SK-N-MC (cell line): ENCODE measurements around the gene OVOL3.

Source experiments
- DNase-seq: peaks from one replicate; pipeline ENCODE4 v3.0.0-alpha.2; 2011; ENCODE audit warnings: low read depth, low spot score
- H3K27ac ChIP-seq: fragments of 200-600 bp; sonication (generic); 2 replicates; pipeline ENCODE4 v1.5.1; 2016; ENCODE audit warnings: mixed run types
- H3K36me3 ChIP-seq: fragments of 200-600 bp; sonication (generic); 2 replicates; pipeline ENCODE4 v1.6.1; 2017; ENCODE audit warnings: antibody characterized with exemption, low read length, mixed read lengths; ENCODE audit not compliant: insufficient read depth
- H3K4me3 ChIP-seq: fragments of 200-600 bp; sonication (generic); 2 replicates; pipeline ENCODE4 v1.5.1; 2016
- H3K9ac ChIP-seq: fragments of 200-600 bp; sonication (generic); 2 replicates; pipeline ENCODE4 v1.8.0; 2017; ENCODE audit warnings: mixed run types, mixed read lengths; ENCODE audit not compliant: insufficient read length
- H3K9me3 ChIP-seq: fragments of 200-600 bp; sonication (generic); 2 replicates; pipeline ENCODE4 v1.6.1; 2017; ENCODE audit warnings: low read depth, mild to moderate bottlenecking, antibody characterized with exemption, low read length, moderate library complexity, mixed read lengths
- EZH2 ChIP-seq: fragments of 200-600 bp; sonication (generic); IDR thresholded peaks from one replicate; pipeline ENCODE4 v1.6.1; 2017; ENCODE audit warnings: antibody characterized with exemption
- FOXP2 ChIP-seq: optimal IDR thresholded peaks from 2 replicates; pipeline ENCODE3; 2011; ENCODE audit warnings: mild to moderate bottlenecking, moderate library complexity; ENCODE audit not compliant: insufficient read depth; ENCODE audit errors: extremely low read length, control extremely low read depth
- POLR2AphosphoS5 ChIP-seq: IDR thresholded peaks from 2 replicates; pipeline ENCODE4 v1.6.1; 2012; ENCODE audit warnings: mild to moderate bottlenecking, low read depth, low read length, borderline replicate concordance

OVOL3 gene

DNA sequence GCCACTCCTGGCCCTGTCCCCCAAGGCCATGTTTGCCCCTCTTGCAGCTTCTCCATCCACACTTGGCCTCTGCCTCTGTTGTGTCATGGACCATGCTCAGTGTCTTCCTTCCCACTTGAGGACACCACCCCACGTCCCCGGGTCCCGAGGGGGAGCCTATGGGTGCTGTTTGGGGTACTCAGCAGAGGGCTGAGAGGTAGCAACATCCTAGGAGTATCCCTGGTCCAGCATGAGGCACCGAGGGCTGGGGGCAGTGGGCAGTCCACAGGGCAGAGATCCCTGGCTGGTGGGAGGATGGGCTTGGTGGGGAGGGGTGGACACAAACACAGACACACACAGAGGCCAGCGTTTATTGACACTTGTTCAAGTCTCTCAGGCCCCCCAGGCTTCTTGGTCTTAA, 39.6 kb downstream of the OVOL3 start:
- no peak for DNase-seq
- H3K4me3 ChIP-seq = no peak overlapping the region
- no peak overlapping the region for H3K27ac ChIP-seq
- no peak overlapping the region for H3K9ac ChIP-seq
- H3K9me3 ChIP-seq = no peaks in the 10 kb centered on the region
- H3K36me3 ChIP-seq = peaks cover 29% of the 10 kb centered on the region
- TF ChIP-seq EZH2 = no peak

DNA sequence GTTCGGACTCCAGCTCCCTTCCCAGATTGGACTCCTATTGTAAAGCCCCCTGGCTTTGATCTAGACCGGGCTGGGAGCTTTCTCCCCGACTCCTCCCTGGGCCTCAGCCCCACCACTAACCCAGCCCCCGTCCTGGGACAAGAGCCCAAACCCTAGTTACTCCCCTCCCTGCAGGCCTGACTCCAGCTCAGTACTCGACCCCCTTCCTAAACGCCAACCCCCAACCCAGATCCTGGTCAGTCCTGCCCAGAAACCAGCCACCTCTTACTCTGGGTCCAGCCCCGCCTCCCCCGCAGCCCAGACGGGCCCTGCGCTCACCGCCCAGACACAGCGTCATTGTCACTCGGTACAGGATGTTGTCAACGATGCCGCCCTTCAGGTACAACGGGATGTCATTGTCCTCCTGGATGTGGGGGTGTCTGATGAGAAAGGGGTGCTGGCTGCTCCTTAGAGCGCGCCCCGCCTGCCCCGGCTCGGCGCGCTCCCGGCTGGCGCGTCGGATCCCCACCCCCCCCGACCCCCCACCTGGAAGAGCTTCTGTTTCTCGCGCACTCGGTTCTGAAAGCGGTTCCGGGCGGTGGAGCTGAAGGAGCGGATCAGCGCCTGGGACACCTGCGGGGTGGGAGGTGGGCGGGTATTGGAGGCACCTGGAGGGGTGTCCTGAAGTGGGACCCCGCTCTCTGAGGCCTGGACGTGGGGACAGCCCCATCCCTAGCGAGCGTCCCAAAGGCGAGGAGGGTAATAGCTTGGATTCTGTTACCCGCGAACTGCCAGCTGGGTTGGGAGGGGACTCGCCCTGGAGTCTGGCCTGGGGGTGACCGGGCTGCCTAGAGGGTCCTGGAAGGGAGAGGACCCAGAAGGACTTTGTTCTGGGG, 40.4 kb downstream of the OVOL3 start:
- no peak overlapping the region for H3K4me3 ChIP-seq
- H3K27ac ChIP-seq = no peak overlapping the region
- no peaks in the 10 kb centered on the region for H3K9me3 ChIP-seq
- H3K36me3 ChIP-seq = peaks cover 21% of the 10 kb centered on the region; the same call in 1 of the 2 replicates
- no peak for DNase-seq
- TF ChIP-seq EZH2 (no peak), POLR2AphosphoS5 (no peak), FOXP2 (no peak)
- no peak overlapping the region for H3K9ac ChIP-seq

DNA sequence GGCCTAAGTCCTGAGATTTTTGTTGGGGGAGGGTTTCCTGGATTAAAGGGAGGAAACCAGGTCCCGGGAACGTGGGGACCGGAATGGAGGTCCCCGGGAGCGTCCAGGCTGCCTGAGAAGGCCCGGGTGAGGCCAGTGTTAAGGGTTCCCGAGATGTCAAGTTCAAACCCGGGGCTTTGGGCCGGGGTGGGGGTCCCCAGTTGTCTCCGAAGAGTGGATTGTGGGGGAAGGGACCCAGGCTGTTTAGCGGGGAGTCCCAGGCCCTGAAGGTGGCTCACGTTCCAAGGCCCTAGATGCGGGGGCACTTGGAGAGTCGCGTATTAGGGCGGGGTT, 41.0 kb downstream of the OVOL3 start:
- no peak for DNase-seq
- Histone ChIP-seq H3K27ac (no peak overlapping the region), H3K36me3 (peaks cover 15% of the 10 kb centered on the region; the same call in 1 of the 2 replicates), H3K9ac (no peak overlapping the region), H3K9me3 (no peaks in the 10 kb centered on the region), H3K4me3 (no peak overlapping the region)
- TF ChIP-seq EZH2 (no peak), FOXP2 (no peak), POLR2AphosphoS5 (no peak)

DNA sequence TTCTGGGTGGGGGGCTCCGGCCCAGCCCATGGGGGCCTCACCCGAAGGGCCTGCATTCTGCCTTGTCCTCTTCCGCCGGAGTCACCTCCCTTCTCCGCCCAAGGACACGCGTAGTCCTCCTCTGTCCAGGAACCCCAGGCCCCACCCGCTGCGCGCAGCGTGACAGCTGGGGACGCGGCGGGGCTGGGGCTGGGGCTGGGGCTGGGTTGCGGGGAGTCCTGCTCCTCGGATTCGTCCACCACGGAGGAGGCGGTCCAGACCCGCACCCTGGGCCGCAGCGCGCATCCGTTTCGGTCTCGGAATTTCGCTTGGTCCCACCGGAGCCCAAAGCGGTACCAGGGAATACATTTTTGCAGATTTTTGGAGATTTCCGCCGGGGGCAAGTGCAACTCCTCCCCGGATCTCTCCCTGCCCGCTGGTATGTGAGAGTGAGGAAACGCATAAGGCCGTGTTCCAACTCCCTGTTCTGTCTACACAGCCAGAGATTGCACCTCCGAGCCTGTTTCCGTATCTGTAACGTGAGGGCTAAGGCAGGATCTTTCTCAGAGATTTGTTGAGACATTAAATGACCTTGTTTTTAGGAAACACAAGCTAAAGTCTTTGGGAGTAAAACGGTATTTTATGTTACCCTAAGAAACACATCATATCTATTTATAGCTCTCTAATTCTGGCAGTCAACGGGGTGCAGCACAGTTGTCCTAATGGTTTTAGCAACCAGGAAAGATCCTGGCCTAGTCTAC, 41.6 kb downstream of the OVOL3 start, which contains the start of gene COX7A1:
Gene COX7A1, minus strand, starts transcription at position 96 of the 740 bp plus-strand sequence. Its CDS starts 40 bp downstream, at position 56.
- H3K4me3 ChIP-seq = no peak within 1 kb of the TSS

DNA sequence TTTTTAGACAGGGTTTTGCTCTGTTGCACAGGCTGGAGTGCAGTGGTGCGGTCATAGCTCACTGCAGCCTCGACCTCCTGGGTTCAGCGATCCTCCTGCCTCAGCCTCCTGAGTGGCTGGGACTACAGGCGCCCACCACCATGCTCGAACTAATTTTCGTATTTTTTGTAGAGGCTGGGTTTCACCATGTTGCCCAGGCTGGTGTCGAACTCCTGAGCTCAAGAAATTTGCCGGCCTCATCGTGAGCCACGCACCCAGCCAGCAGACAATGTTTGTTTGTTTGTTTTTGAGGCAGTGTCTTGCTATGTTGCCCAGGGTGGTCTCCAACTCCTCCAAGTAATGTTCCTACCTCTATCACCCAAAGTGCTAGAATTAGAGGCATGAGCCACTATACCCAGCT, 42.2 kb downstream of the OVOL3 start:
- no peak overlapping the region for H3K9ac ChIP-seq
- H3K36me3 ChIP-seq = peaks cover 12% of the 10 kb centered on the region; the same call in 1 of the 2 replicates
- TF ChIP-seq POLR2AphosphoS5 (no peak), FOXP2 (no peak), EZH2 (no peak)
- no peak for DNase-seq
- no peaks in the 10 kb centered on the region for H3K9me3 ChIP-seq
- H3K4me3 ChIP-seq = no peak overlapping the region
- no peak overlapping the region for H3K27ac ChIP-seq

More for the DNA sequence above, 41.6 kb downstream of the OVOL3 start, which contains the start of gene COX7A1:
- H3K9me3 ChIP-seq = no peaks in the 10 kb centered on the region
- H3K27ac ChIP-seq = no peak within 1 kb of the TSS
- no peak within 1 kb of the TSS for H3K9ac ChIP-seq
- peaks cover 12% of the 10 kb centered on the region; the same call in 1 of the 2 replicates for H3K36me3 ChIP-seq
- DNase-seq = no peak
- TF ChIP-seq FOXP2 = no peak
- TF ChIP-seq POLR2AphosphoS5 = no peak
- TF ChIP-seq EZH2 = no peak

DNA sequence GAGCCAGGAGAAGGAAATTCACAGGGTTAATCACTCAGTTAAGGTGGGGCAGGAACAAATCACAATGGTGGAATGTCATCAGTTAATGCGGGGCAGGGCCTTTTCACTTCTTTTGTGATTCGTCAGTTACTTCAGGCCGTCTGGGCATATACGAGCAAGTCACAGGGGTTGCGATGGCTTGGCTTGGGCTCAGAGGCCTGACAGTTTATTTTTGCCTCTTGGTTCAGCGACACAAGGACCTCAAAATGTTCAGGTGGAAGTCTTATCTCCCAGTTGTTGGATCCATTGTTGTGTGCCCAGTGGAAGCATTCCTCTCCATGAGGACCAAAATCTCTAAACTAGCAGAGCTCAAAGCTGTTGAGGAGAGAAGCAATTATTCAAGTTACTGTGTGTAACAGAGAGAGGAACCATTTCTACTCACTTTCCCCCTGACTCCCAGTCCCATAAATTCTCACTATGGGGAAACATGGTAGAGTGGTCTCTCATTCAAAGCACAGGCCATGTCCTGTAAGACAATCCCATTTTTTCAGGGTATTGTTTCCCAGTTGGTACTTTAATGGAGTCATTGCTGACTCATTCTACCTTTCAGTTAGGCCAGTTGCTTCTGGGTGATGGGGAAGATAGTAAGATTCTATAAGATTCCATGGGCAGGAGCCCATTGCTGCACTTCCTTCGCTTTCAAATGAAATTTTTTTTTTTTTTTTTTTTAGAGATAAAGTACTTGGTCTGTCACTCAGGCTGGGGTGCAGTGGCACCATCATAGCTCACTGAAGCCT, 50.1 kb downstream of the OVOL3 start:
- DNase-seq = no peak
- Histone ChIP-seq H3K4me3 (no peak overlapping the region), H3K9me3 (no peaks in the 10 kb centered on the region), H3K27ac (no peak overlapping the region), H3K36me3 (no peaks in the 10 kb centered on the region), H3K9ac (no peak overlapping the region)
- TF ChIP-seq FOXP2 = no peak
- TF ChIP-seq POLR2AphosphoS5 = no peak
- no peak for TF ChIP-seq EZH2
